Right lobe of liver (tissue), 4 donors: Measurements from ENCODE around the gene PHKG2.

Source experiments
- POLR2A ChIP-seq: fragments of 450-650 bp; IDR thresholded peaks from one replicate; pipeline ENCODE4 v1.6.1; 2017; ENCODE audit warnings: antibody characterized with exemption, mild to moderate bottlenecking
- TF ChIP-seq, protein P1 (sequence below), 4 donors: fragments of 200-600 bp in 3 of 4; fragments of 450-650 bp in 1 of 4; IDR thresholded peaks; one replicate each; pipeline versions ENCODE4 v1.5.1 to v1.8.0; 2016 to 2022; ENCODE audit warnings: antibody characterized with exemption in 4 of 4, mild to moderate bottlenecking in 2 of 4
- donor health status: DM: no; HTN: no; CAD: no.
- donor health status: DM: no; HTN: no; CAD: no.
- donor health status: DM: no; HTN: yes; CAD: no.

DNA sequence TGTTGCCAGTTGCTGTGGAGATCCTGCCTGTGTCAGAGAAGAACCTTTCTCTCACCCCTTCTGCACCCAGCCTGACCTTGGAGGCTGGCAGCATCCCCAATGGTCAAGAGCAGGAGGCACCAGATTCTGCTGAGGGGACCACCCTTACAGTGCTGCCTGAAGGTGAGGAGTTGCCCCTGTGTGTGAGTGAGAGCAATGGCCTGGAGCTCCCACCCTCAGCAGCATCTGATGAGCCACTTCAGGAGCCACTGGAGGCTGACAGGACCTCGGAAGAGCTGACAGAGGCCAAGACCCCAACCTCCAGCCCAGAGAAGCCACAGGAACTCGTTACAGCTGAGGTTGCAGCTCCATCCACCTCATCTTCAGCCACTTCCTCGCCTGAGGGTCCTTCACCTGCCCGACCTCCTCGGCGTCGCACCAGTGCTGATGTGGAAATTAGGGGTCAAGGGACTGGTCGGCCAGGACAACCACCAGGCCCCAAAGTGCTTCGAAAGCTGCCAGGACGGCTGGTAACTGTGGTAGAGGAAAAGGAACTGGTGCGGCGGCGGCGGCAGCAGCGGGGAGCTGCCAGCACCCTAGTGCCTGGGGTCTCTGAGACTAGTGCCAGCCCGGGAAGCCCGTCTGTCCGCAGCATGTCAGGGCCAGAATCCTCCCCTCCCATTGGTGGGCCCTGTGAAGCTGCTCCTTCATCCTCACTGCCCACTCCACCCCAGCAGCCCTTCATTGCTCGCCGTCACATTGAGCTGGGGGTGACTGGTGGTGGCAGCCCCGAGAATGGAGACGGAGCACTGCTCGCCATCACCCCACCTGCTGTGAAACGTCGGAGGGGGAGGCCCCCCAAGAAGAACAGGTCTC is 10.2 kb upstream of the PHKG2 start:
- TF ChIP-seq, protein P1, sequence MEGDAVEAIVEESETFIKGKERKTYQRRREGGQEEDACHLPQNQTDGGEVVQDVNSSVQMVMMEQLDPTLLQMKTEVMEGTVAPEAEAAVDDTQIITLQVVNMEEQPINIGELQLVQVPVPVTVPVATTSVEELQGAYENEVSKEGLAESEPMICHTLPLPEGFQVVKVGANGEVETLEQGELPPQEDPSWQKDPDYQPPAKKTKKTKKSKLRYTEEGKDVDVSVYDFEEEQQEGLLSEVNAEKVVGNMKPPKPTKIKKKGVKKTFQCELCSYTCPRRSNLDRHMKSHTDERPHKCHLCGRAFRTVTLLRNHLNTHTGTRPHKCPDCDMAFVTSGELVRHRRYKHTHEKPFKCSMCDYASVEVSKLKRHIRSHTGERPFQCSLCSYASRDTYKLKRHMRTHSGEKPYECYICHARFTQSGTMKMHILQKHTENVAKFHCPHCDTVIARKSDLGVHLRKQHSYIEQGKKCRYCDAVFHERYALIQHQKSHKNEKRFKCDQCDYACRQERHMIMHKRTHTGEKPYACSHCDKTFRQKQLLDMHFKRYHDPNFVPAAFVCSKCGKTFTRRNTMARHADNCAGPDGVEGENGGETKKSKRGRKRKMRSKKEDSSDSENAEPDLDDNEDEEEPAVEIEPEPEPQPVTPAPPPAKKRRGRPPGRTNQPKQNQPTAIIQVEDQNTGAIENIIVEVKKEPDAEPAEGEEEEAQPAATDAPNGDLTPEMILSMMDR (IDR thresholded peaks at IDR 0.05): no peak
- TF ChIP-seq POLR2A: no peak
